Left lung (tissue), 14 donors: ENCODE measurements around the gene CEP43. TPM values are rescaled to one million over a fixed set of nuclear protein-coding genes. Genes with fewer than 3 reads are reported as not detected.

Source experiments
- ATAC-seq: fragments of 200-7000 bp; cut with Tn5 transposase; one replicate; pipeline ENCODE4 v1.9.1; 2020; ENCODE audit warnings: moderate library complexity
- DNase-seq, 4 donors: peaks; one replicate each; pipeline ENCODE4 v3.0.0-alpha.2; 2013 to 2020
- H3K27ac ChIP-seq, 2 donors: fragments of 200-600 bp; sonication (generic) in 1 of 2; one replicate each; pipeline versions ENCODE4 v1.5.0 to v1.8.0; 2020 to 2021
- H3K27me3 ChIP-seq, 2 donors: fragments of 200-600 bp; sonication (generic) in 1 of 2; one replicate each; pipeline versions ENCODE4 v1.5.0 to v1.8.0; 2020 to 2021
- H3K36me3 ChIP-seq, 2 donors: fragments of 200-600 bp; sonication (generic) in 1 of 2; one replicate each; pipeline versions ENCODE4 v1.5.0 to v1.8.0; 2020 to 2021
- H3K4me1 ChIP-seq, 2 donors: fragments of 200-600 bp; one replicate each; pipeline ENCODE4 v1.8.0; 2021
- H3K4me3 ChIP-seq, 2 donors: fragments of 200-600 bp; sonication (generic) in 1 of 2; one replicate each; pipeline versions ENCODE4 v1.5.0 to v1.8.0; 2020 to 2021; ENCODE audit warnings: mild to moderate bottlenecking in 1 of 2
- H3K9me3 ChIP-seq, 2 donors: fragments of 200-600 bp; sonication (generic) in 1 of 2; one replicate each; pipeline versions ENCODE4 v1.5.0 to v1.8.0; 2020 to 2021
- intact Hi-C, 2 donors: fragments of 100-400 bp; cut with DNase I; formaldehyde crosslinking; loops; one replicate each; pipeline versions ENCODE4 v1.11.2 to v1.14.2; 2022
- long read RNA-seq, 12 donors: library from polyadenylated mRNA in 2 of 12; unstranded in 2 of 12; transcript quantifications; one replicate each; pipeline ENCODE4 v2.0.0 and lab custom pipeline, GENCODE V29; 2019 to 2026
- polyA plus RNA-seq, 6 donors: library from polyadenylated mRNA; unstranded; fragments of 120-200 nt; gene quantifications; one replicate each; pipeline ENCODE4 v1.2.1, GENCODE V29; 2013; ENCODE audit not compliant: insufficient read length in 6 of 6
- total RNA-seq, 2 donors: library from RNA; stranded (reverse); fragmentation: NEBNext Ultra II Directional; extraction: Animal tissue kit (Norgen Biotek cat#: 25700); gene quantifications; one replicate each; pipeline ENCODE4 v1.2.1, GENCODE V29; 2021
- TF ChIP-seq, protein P1 (sequence below), 2 donors: fragments of 200-600 bp; sonication (generic) in 1 of 2; IDR thresholded peaks; one replicate each; pipeline versions ENCODE4 v1.5.0 to v1.8.0; 2021; ENCODE audit warnings: antibody characterized with exemption in 2 of 2
- donor health status: DM: no; HTN: yes; CAD: no.
- donor health status: DM: no; HTN: no; CAD: no.

The CEP43 gene
- total RNA-seq (10 to 100 TPM; 15.3 to 15.8 TPM), polyA plus RNA-seq (10 to 100 TPM; 40.8 to 50.6 (median 47.5) TPM)
- long read RNA-seq, donor 1, full-length matches to known transcripts = 6 of 46 reads
- long read RNA-seq, donor 1, partial matches to known transcripts = 40 of 46 reads
- long read RNA-seq, donor 1, other reads (novel, unspliced or antisense) = 0 of 46 reads
- long read RNA-seq, donor 2, full-length matches to known transcripts = 2 of 8 reads
- long read RNA-seq, donor 2, partial matches to known transcripts = 6 of 8 reads
- long read RNA-seq, donor 2, other reads (novel, unspliced or antisense) = 0 of 8 reads
- long read RNA-seq, donor 3, full-length matches to known transcripts = 3 of 3 reads
- long read RNA-seq, donor 3, partial matches to known transcripts = 0 of 3 reads
- long read RNA-seq, donor 3, other reads (novel, unspliced or antisense) = 0 of 3 reads
- long read RNA-seq, donor 4, full-length matches to known transcripts = 3 of 6 reads
- long read RNA-seq, donor 4, partial matches to known transcripts = 2 of 6 reads
- long read RNA-seq, donor 4, other reads (novel, unspliced or antisense) = 1 of 6 reads
- long read RNA-seq, donor 5, partial matches to known transcripts = 0 of 1 reads
- long read RNA-seq, donor 5, other reads (novel, unspliced or antisense) = 0 of 1 reads
- long read RNA-seq, donor 6 = 0 reads
- long read RNA-seq, donor 7, full-length matches to known transcripts = 2 of 2 reads
- long read RNA-seq, donor 7, partial matches to known transcripts = 0 of 2 reads
- long read RNA-seq, donor 7, other reads (novel, unspliced or antisense) = 0 of 2 reads
- long read RNA-seq, donor 8, full-length matches to known transcripts = 7 of 7 reads
- long read RNA-seq, donor 8, partial matches to known transcripts = 0 of 7 reads
- long read RNA-seq, donor 8, other reads (novel, unspliced or antisense) = 0 of 7 reads
- long read RNA-seq, donor 9 = 0 reads
- long read RNA-seq, donor 10, full-length matches to known transcripts = 9 of 11 reads
- long read RNA-seq, donor 10, partial matches to known transcripts = 1 of 11 reads
- long read RNA-seq, donor 10, other reads (novel, unspliced or antisense) = 1 of 11 reads
- long read RNA-seq, donor 11, partial matches to known transcripts = 0 of 2 reads
- long read RNA-seq, donor 11, other reads (novel, unspliced or antisense) = 0 of 2 reads
- long read RNA-seq, donor 12, full-length matches to known transcripts = 4 of 4 reads
- long read RNA-seq, donor 12, partial matches to known transcripts = 0 of 4 reads
- long read RNA-seq, donor 12, other reads (novel, unspliced or antisense) = 0 of 4 reads

- intact Hi-C loops = loop anchor here in 1 of 2 donors (10.0 kb wide), 1 partner anchor 215 kb away; no protein-coding TSS in a partner anchor
- peaks cover 7 to 40% of the 10 kb centered on the region in 2 donors for H3K4me1 ChIP-seq
- H3K36me3 ChIP-seq = no peaks in the 10 kb centered on the region
- peak within 1 kb of the TSS; percentile 90 to 99 for H3K4me3 ChIP-seq
- peak within 1 kb of the TSS; percentile 64 to 84 for H3K27ac ChIP-seq
- H3K27me3 ChIP-seq = no peaks in the 10 kb centered on the region
- DNase-seq (peak; percentile 95 to 99 (median 97)), ATAC-seq (peak; percentile 97)
- H3K9me3 ChIP-seq = no peaks in the 10 kb centered on the region
- TF ChIP-seq, protein P1, sequence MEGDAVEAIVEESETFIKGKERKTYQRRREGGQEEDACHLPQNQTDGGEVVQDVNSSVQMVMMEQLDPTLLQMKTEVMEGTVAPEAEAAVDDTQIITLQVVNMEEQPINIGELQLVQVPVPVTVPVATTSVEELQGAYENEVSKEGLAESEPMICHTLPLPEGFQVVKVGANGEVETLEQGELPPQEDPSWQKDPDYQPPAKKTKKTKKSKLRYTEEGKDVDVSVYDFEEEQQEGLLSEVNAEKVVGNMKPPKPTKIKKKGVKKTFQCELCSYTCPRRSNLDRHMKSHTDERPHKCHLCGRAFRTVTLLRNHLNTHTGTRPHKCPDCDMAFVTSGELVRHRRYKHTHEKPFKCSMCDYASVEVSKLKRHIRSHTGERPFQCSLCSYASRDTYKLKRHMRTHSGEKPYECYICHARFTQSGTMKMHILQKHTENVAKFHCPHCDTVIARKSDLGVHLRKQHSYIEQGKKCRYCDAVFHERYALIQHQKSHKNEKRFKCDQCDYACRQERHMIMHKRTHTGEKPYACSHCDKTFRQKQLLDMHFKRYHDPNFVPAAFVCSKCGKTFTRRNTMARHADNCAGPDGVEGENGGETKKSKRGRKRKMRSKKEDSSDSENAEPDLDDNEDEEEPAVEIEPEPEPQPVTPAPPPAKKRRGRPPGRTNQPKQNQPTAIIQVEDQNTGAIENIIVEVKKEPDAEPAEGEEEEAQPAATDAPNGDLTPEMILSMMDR (IDR thresholded peaks at IDR 0.05) = peak in 1 of 2 donors; percentile 42
These were observed at the start of gene CEP43 for GRCh38 chr6:166999145-166999883. TSS of gene CEP43 (plus strand) at chr6:166999397. CDS start at chr6:166999413, 16 bp downstream.

- H3K36me3 ChIP-seq = peaks cover 0 to 28% of the 10 kb centered on the region in 2 donors
- H3K27ac ChIP-seq = peak overlapping the region; percentile 19 to 82
- TF ChIP-seq, protein P1 (IDR thresholded peaks at IDR 0.05) = no peak
- H3K9me3 ChIP-seq = no peaks in the 10 kb centered on the region
- no peaks in the 10 kb centered on the region for H3K27me3 ChIP-seq
- no peak overlapping the region for H3K4me3 ChIP-seq
- H3K4me1 ChIP-seq = peaks cover 0 to 59% of the 10 kb centered on the region in 2 donors
- DNase-seq = no peak
- intact Hi-C loops = no loop called here
- ATAC-seq = peak; percentile 4
These were observed 49.4 kb upstream of the CEP43 start for GRCh38 chr6:166949528-166950442.

DNA sequence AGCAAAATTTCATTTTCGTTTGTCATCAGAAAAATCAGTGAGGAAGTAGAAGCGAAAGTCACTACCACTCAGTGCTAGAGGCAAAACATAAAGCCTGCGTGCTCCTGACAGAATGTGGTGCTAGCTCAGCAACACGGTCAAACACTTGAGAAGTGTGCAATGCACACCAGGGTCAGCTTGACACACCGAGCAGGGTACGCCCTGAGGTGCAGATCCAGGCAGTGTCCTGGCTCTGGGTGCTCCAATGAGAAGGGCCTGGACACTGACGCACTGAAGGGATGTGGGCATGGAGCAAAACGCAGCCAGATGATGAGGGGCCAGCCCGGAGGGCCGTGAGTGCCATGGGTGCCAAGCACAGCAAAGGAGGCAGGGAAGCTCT, 48.8 kb upstream of the CEP43 start:
- H3K27ac ChIP-seq = peak overlapping the region; percentile 19 to 82
- intact Hi-C loops = no loop called here

More for the DNA sequence above, 48.8 kb upstream of the CEP43 start:
- ATAC-seq (peak; percentile 44), DNase-seq (no peak)
- TF ChIP-seq, protein P1 (IDR thresholded peaks at IDR 0.05) = no peak
- Histone ChIP-seq H3K4me1 (peaks cover under 1 to 62% of the 10 kb centered on the region in 2 donors), H3K4me3 (no peak overlapping the region), H3K36me3 (peaks cover 0 to 24% of the 10 kb centered on the region in 2 donors), H3K27me3 (no peaks in the 10 kb centered on the region), H3K9me3 (no peaks in the 10 kb centered on the region)
